Epithelial cell of proximal tubule (primary cell): Measurements from ENCODE around the gene NEGR1. TPM values are rescaled to one million over a fixed set of nuclear protein-coding genes. Genes with fewer than 3 reads are reported as not detected.

Experiments used
- DNase-seq: peaks from one replicate; pipeline ENCODE4 v3.0.0-alpha.2; 2011; ENCODE audit warnings: low read depth
- H3K4me3 ChIP-seq: 2 replicates; pipeline ENCODE4 v1.5.1; 2011; ENCODE audit warnings: low read depth, mild to moderate bottlenecking, low read length
- CTCF ChIP-seq: conservative IDR thresholded peaks from 2 replicates; pipeline ENCODE4 v1.5.1; 2012; ENCODE audit warnings: low read depth, mild to moderate bottlenecking, low read length
- total RNA-seq: library from RNA; depleted of rRNA; stranded (reverse); fragments of >200 nt; gene quantifications from 2 replicates; pipeline ENCODE4 v1.2.3, GENCODE V29; 2015

NEGR1 gene
- total RNA-seq, 1 donor from 2014 or later: 3.1 TPM

- H3K4me3 ChIP-seq: peak overlapping the region; percentile 72
- DNase-seq: no peak
Measured at GRCh38 chr1:72285074-72285425, 2.7 kb upstream of the NEGR1 start.

GRCh38 chr1:72284348-72285073, 2.2 kb upstream of the NEGR1 start:
- peak; percentile 84 for DNase-seq
- peak; percentile 31 for TF ChIP-seq CTCF
- H3K4me3 ChIP-seq: peak overlapping the region; percentile 72

More at GRCh38 chr1:72285074-72285425, 2.7 kb upstream of the NEGR1 start:
- no peak for TF ChIP-seq CTCF

- no peak for TF ChIP-seq CTCF
- H3K4me3 ChIP-seq: peak overlapping the region; percentile 72
- DNase-seq: peak; percentile 31
Measured at GRCh38 chr1:72284084-72284347, 1.7 kb upstream of the NEGR1 start.

- DNase-seq: peak; percentile 30
- TF ChIP-seq CTCF: no peak
- peak overlapping the region; percentile 72 for H3K4me3 ChIP-seq
Measured at GRCh38 chr1:72283307-72284083, 1.2 kb upstream of the NEGR1 start.

GRCh38 chr1:72283022-72283306, 625 bp upstream of the NEGR1 start:
- DNase-seq: peak; percentile 23
- no peak for TF ChIP-seq CTCF
- H3K4me3 ChIP-seq: peak overlapping the region; percentile 72

- TF ChIP-seq CTCF: no peak
- H3K4me3 ChIP-seq: peak overlapping the region; percentile 72
- peak; percentile 3 for DNase-seq
Measured at GRCh38 chr1:72281637-72282270, 585 bp downstream of the NEGR1 start.
